Measurements from ENCODE around the gene GPR55.

DNA sequence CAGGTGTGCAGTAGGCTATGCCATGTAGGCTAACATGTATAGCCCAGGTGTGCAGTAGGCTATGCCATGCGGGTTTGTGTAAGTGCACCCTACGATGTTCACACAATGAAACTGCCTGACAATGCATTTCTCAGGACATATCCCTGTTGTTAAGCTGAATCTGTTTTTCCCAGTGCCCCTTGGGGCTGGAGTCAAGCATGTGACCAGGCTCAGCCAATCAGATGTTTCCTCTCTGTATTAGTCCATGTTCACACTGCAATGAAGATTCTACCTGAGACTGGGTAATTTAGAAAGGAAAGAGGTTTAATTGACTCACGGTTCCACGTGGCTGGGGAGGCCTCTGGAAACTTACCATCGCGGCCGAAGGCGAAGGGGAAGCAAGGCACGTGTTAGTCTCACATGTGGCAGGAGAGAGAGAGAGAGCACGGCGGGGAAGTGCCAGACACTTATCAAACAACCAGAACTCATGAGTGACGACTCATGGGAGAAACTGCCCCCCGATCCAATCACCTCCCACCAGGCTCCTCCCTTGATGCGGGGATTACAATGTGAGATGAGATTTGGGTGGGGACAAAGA is 36.1 kb downstream of the GPR55 start:
- TF ChIP-seq, protein P1, sequence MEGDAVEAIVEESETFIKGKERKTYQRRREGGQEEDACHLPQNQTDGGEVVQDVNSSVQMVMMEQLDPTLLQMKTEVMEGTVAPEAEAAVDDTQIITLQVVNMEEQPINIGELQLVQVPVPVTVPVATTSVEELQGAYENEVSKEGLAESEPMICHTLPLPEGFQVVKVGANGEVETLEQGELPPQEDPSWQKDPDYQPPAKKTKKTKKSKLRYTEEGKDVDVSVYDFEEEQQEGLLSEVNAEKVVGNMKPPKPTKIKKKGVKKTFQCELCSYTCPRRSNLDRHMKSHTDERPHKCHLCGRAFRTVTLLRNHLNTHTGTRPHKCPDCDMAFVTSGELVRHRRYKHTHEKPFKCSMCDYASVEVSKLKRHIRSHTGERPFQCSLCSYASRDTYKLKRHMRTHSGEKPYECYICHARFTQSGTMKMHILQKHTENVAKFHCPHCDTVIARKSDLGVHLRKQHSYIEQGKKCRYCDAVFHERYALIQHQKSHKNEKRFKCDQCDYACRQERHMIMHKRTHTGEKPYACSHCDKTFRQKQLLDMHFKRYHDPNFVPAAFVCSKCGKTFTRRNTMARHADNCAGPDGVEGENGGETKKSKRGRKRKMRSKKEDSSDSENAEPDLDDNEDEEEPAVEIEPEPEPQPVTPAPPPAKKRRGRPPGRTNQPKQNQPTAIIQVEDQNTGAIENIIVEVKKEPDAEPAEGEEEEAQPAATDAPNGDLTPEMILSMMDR (IDR thresholded peaks at IDR 0.05 in 8 of 11, conservative IDR thresholded peaks at IDR 0.05 in 3 of 11), result no peak
- TF ChIP-seq POLR2A (IDR thresholded peaks at IDR 0.05) (no peak), POLR2AphosphoS5 (IDR thresholded peaks at IDR 0.05) (no peak)
